Measurements from ENCODE around the gene WDTC1.

DNA sequence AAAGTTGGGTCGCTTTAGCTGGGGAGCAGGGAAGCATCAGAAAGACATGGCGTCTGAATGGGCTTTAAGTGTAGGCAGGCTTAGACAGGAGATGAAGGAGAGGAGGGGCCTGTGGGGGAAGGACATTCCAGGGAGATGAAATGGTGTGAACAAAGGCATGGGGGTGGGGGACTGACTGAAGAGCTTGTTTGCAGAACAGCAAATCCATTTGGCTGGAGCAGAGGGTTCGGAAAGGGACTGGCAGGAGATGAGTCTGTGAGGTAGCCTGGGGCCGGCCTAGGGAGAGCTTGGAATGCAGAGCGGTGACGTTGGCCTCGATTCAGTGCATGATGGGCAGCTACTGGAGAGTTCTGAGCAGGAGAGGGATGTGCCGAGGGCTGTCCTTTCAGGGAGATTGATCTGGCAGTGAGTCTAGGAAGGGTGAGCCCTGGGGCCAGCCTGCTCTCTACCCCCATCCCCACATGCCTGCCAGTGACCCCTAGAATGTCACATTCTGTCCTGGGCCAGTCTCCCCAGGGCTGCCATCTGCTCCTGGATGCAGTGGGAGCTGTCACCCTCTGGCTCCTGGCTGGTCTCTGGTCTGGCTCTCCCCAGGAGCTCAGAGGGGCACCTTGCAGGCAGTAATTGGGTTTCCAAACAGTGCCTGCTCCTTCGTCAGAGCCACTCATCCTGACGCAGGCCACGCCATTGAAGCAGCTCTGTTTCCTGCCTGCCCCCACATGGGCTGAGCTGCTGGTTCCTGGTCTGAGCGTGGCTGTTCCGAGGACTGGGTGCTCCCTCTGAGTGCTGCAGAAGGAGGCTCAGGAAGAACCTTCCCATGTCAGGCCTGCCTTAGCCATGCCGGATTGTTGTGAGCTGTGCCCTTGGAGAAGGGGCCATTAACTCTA, 65.2 kb downstream of the WDTC1 start:
- TF ChIP-seq EZH2 (optimal IDR thresholded peaks at IDR 0.05; ENCODE audit: low read depth, low read length) (no peak), EZH2phosphoT487 (IDR thresholded peaks at IDR 0.05; ENCODE audit: low read length) (no peak), CTCF (IDR thresholded peaks at IDR 0.05; ENCODE audit: low read length) (no peak)

Measured in MM.1S (cell line).